HG03457 (cell line): Measurements from ENCODE around the gene CA9.

Experiments used
- ATAC-seq: cut with Tn5 transposase; IDR thresholded peaks from one replicate; pipeline ENCODE4 v1.9.1; 2021; ENCODE audit warnings: moderate number of reproducible peaks; ENCODE audit not compliant: unreplicated experiment

Gene CA9

GRCh38 chr9:35714123-35714522 lies 40.4 kb downstream of the CA9 start:
- no peak for ATAC-seq

- no peak for ATAC-seq
These were observed 41.0 kb downstream of the CA9 start for GRCh38 chr9:35714579-35715252.

- no peak for ATAC-seq
These were observed 42.5 kb downstream of the CA9 start for GRCh38 chr9:35716230-35716629.

GRCh38 chr9:35717132-35717870 lies 43.6 kb downstream of the CA9 start:
- ATAC-seq, result no peak

- no peak for ATAC-seq
These were observed 45.2 kb downstream of the CA9 start for GRCh38 chr9:35718721-35719511.

- ATAC-seq, result no peak
These were observed 45.8 kb downstream of the CA9 start for GRCh38 chr9:35719546-35719945.

- no peak for ATAC-seq
These were observed 49.7 kb downstream of the CA9 start for GRCh38 chr9:35723426-35723825.

GRCh38 chr9:35723908-35724307 lies 50.2 kb downstream of the CA9 start:
- ATAC-seq, result no peak

- no peak for ATAC-seq
These were observed 51.6 kb downstream of the CA9 start for GRCh38 chr9:35725362-35725761.

- ATAC-seq, result no peak
These were observed 53.2 kb downstream of the CA9 start for GRCh38 chr9:35726931-35727330.

- ATAC-seq, result no peak
These were observed 53.9 kb downstream of the CA9 start for GRCh38 chr9:35727676-35728040.

GRCh38 chr9:35728041-35728971 lies 54.6 kb downstream of the CA9 start:
- ATAC-seq, result no peak

- ATAC-seq, result no peak
These were observed 55.4 kb downstream of the CA9 start for GRCh38 chr9:35729101-35729500.

GRCh38 chr9:35729700-35730485 lies 56.2 kb downstream of the CA9 start:
- ATAC-seq, result no peak

- no peak for ATAC-seq
These were observed 56.7 kb downstream of the CA9 start for GRCh38 chr9:35730486-35730854.
